Rectal smooth muscle tissue (tissue), 1 donor: ENCODE data around the gene FLRT1.

Source experiments
- H3K27ac ChIP-seq: one replicate; pipeline ENCODE4 v1.7.0; 2013; ENCODE audit warnings: low read depth, low read length, inconsistent platforms
- H3K27me3 ChIP-seq: one replicate; pipeline ENCODE4 v1.7.0; 2013; ENCODE audit warnings: low read length; ENCODE audit not compliant: control insufficient read depth, insufficient read depth
- H3K36me3 ChIP-seq: one replicate; pipeline ENCODE4 v1.7.0; 2013; ENCODE audit warnings: low read length; ENCODE audit not compliant: control insufficient read depth, insufficient read depth
- H3K4me1 ChIP-seq: one replicate; pipeline ENCODE4 v1.7.0; 2013; ENCODE audit warnings: low read length; ENCODE audit not compliant: control insufficient read depth, insufficient read depth
- H3K4me3 ChIP-seq: one replicate; pipeline ENCODE4 v1.7.0; 2013; ENCODE audit warnings: low read length
- H3K9ac ChIP-seq: one replicate; pipeline ENCODE4 v1.7.0; 2013; ENCODE audit warnings: low read length

The FLRT1 gene

GRCh38 chr11:64081745-64082442 is 46.2 kb downstream of the FLRT1 start:
- H3K4me1 ChIP-seq: no peaks in the 10 kb centered on the region
- H3K9ac ChIP-seq: no peak overlapping the region
- H3K27ac ChIP-seq: no peak overlapping the region
- H3K36me3 ChIP-seq: no peaks in the 10 kb centered on the region
- H3K27me3 ChIP-seq: no peaks in the 10 kb centered on the region
- H3K4me3 ChIP-seq: no peak overlapping the region

GRCh38 chr11:64083398-64084080 is 47.8 kb downstream of the FLRT1 start:
- Histone ChIP-seq H3K27me3 (no peaks in the 10 kb centered on the region), H3K36me3 (no peaks in the 10 kb centered on the region), H3K27ac (no peak overlapping the region), H3K4me1 (no peaks in the 10 kb centered on the region), H3K9ac (no peak overlapping the region), H3K4me3 (no peak overlapping the region)

GRCh38 chr11:64084146-64084950 is 48.6 kb downstream of the FLRT1 start:
- H3K9ac ChIP-seq: no peak overlapping the region

GRCh38 chr11:64084951-64085710 is 49.4 kb downstream of the FLRT1 start:
- no peak overlapping the region for H3K27ac ChIP-seq
- no peaks in the 10 kb centered on the region for H3K36me3 ChIP-seq
- no peak overlapping the region for H3K9ac ChIP-seq
- peaks cover 8% of the 10 kb centered on the region for H3K4me1 ChIP-seq
- H3K4me3 ChIP-seq: no peak overlapping the region
- no peaks in the 10 kb centered on the region for H3K27me3 ChIP-seq

More at GRCh38 chr11:64084146-64084950, 48.6 kb downstream of the FLRT1 start:
- peaks cover 7% of the 10 kb centered on the region for H3K4me1 ChIP-seq
- H3K36me3 ChIP-seq: no peaks in the 10 kb centered on the region
- no peaks in the 10 kb centered on the region for H3K27me3 ChIP-seq
- no peak overlapping the region for H3K27ac ChIP-seq
- H3K4me3 ChIP-seq: no peak overlapping the region
